Keratinocyte (primary cell): ENCODE data around the gene FXYD5. TPM values are rescaled to one million over a fixed set of nuclear protein-coding genes. Genes with fewer than 3 reads are reported as not detected.

ENCODE experiments used
- DNase-seq: peaks from one replicate; pipeline ENCODE4 v3.0.0-alpha.2; 2011; ENCODE audit warnings: low read depth, missing footprints, low spot score
- FAIRE-seq: peaks from 2 replicates; lab custom pipeline; 2011; peaks lifted over from hg19 to GRCh38; lab: Jason Lieb, UNC
- H2AFZ ChIP-seq: 2 replicates; pipeline ENCODE4 v1.6.0; 2012; ENCODE audit warnings: low read length, control low read depth, inconsistent platforms; ENCODE audit not compliant: control insufficient read depth
- H3K27ac ChIP-seq: 2 replicates; pipeline ENCODE4 v1.5.1; 2011; ENCODE audit warnings: low read length; ENCODE audit not compliant: control insufficient read depth, insufficient read depth
- H3K27me3 ChIP-seq: 3 replicates; pipeline ENCODE4 v1.6.0; 2011; ENCODE audit warnings: low read length; ENCODE audit not compliant: control insufficient read depth, insufficient read depth; ENCODE audit errors: extremely low read depth
- H3K36me3 ChIP-seq, 2 experiments: 2 replicates in 1 of 2; 3 replicates in 1 of 2; pipeline ENCODE4 v1.5.1; 2011; ENCODE audit warnings: low read length in 2 of 2, mild to moderate bottlenecking in 1 of 2; ENCODE audit not compliant: control insufficient read depth in 2 of 2, insufficient read depth in 2 of 2; ENCODE audit errors: extremely low read depth in 1 of 2
- H3K4me1 ChIP-seq: 3 replicates; pipeline ENCODE4 v1.5.1; 2011; ENCODE audit warnings: low read length; ENCODE audit not compliant: control insufficient read depth, insufficient read depth; ENCODE audit errors: extremely low read depth
- H3K4me2 ChIP-seq: 3 replicates; pipeline ENCODE4 v1.6.0; 2011; ENCODE audit warnings: low read depth, low read length; ENCODE audit not compliant: control insufficient read depth, insufficient read depth; ENCODE audit errors: extremely low read depth
- H3K4me3 ChIP-seq, 3 experiments: fragments of 200-600 bp in 1 of 3; sonication (generic) in 1 of 3; 2 replicates in 2 of 3; 3 replicates in 1 of 3; pipeline ENCODE4 v1.5.1; 2011 to 2016; ENCODE audit warnings: low read length in 3 of 3, mild to moderate bottlenecking in 3 of 3, control low read depth in 2 of 3, inconsistent platforms in 1 of 3, low read depth in 1 of 3, mixed read lengths in 1 of 3, mixed run types in 1 of 3, moderate library complexity in 1 of 3; ENCODE audit not compliant: control insufficient read depth in 2 of 3, insufficient read depth in 2 of 3; ENCODE audit errors: extremely low read depth in 1 of 3
- H3K79me2 ChIP-seq: 2 replicates; pipeline ENCODE4 v1.6.0; 2012; ENCODE audit warnings: low read length; ENCODE audit not compliant: control insufficient read depth, insufficient read depth
- H3K9ac ChIP-seq: 3 replicates; pipeline ENCODE4 v1.6.0; 2011; ENCODE audit warnings: low read length; ENCODE audit not compliant: control insufficient read depth, insufficient read depth; ENCODE audit errors: extremely low read depth
- H3K9me1 ChIP-seq: 3 replicates; pipeline ENCODE4 v1.6.0; 2011; ENCODE audit warnings: low read length; ENCODE audit not compliant: control insufficient read depth, insufficient read depth; ENCODE audit errors: extremely low read depth
- H3K9me3 ChIP-seq: 2 replicates; pipeline ENCODE4 v1.5.1; 2012; ENCODE audit warnings: low read depth, low read length; ENCODE audit not compliant: control insufficient read depth
- H4K20me1 ChIP-seq: 3 replicates; pipeline ENCODE4 v1.6.0; 2011; ENCODE audit warnings: low read length; ENCODE audit not compliant: control insufficient read depth, insufficient read depth; ENCODE audit errors: extremely low read depth
- CTCF ChIP-seq, 3 experiments: IDR thresholded peaks in 1 of 3; conservative IDR thresholded peaks in 1 of 3; optimal IDR thresholded peaks in 1 of 3; 2 replicates in 2 of 3; 3 replicates in 1 of 3; pipeline versions ENCODE3 to v1.5.1; 2011; ENCODE audit warnings: low read length in 3 of 3, mild to moderate bottlenecking in 3 of 3, moderate library complexity in 2 of 3, control low read depth in 1 of 3, inconsistent platforms in 1 of 3; ENCODE audit not compliant: insufficient read depth in 2 of 3; ENCODE audit errors: extremely low read depth in 1 of 3
- EZH2 ChIP-seq: IDR thresholded peaks from one replicate; pipeline ENCODE4 v1.6.1; 2012; ENCODE audit warnings: inconsistent platforms, mild to moderate bottlenecking, low read length, moderate library complexity
- dilution Hi-C: fragments of 300-500 bp; cut with MboI; formaldehyde crosslinking; loops from one replicate; pipeline ENCODE4 v1.7.0; 2020; ENCODE audit warnings: low sequenced_read_pairs; ENCODE audit not compliant: extremely low pct_ligation_motif_present
- polyA plus RNA-seq, 5 experiments: library from polyadenylated mRNA; depleted of rRNA in 3 of 5; stranded (reverse) in 3 of 5; stranded (forward) in 1 of 5; unstranded in 1 of 5; fragments of >200 nt; gene quantifications; 1 replicate in 1 of 5; 2 replicates in 3 of 5; 3 replicates in 1 of 5; pipeline versions ENCODE4 v1.2.1 to v1.2.3, GENCODE V29; 2011 to 2012; ENCODE audit warnings: missing spikeins in 2 of 5, low read depth in 1 of 5, low replicate concordance in 1 of 5

Gene FXYD5
- polyA plus RNA-seq, 1 donor (not counting 4 experiments of a cell fraction or from before 2014, with no cell fraction given): 122 TPM

GRCh38 chr19:35122687-35123551 lies 31.6 kb upstream of the FXYD5 start:
- peak overlapping the region; percentile 42 for H3K9ac ChIP-seq
- peak overlapping the region; percentile 76 for H3K4me2 ChIP-seq

DNA sequence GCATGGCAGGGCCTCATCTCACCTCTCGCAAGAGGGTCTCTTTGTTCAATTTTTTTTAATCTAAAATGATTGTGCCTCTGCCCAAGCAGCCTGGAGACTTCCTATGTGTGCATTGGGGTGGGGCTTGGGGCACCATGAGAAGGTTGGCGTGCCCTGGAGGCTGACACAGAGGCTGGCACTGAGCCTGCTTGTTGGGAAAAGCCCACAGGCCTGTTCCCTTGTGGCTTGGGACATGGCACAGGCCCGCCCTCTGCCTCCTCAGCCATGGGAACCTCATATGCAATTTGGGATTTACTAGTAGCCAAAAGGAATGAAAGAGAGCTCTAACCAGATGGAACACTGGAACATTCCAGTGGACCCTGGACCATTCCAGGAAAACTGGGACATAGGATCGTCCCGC lies 31.0 kb upstream of the FXYD5 start:
- no peaks in the 10 kb centered on the region for H4K20me1 ChIP-seq
- H3K36me3 ChIP-seq: peaks cover 7 to 19% of the 10 kb centered on the region in 2 experiments
- no peak overlapping the region for H2AFZ ChIP-seq
- no peaks in the 10 kb centered on the region for H3K9me1 ChIP-seq
- dilution Hi-C loops: no loop called here
- peak overlapping the region; percentile 76 for H3K4me2 ChIP-seq
- no peak for DNase-seq
- H3K4me1 ChIP-seq: peaks cover 81% of the 10 kb centered on the region
- H3K4me3 ChIP-seq: peak overlapping the region in 1 of 3 experiments; percentile 24
- no peak for TF ChIP-seq EZH2
- no peak for TF ChIP-seq CTCF (optimal IDR thresholded peaks at IDR 0.05 in 1 of 3, IDR thresholded peaks at IDR 0.05 in 1 of 3, conservative IDR thresholded peaks at IDR 0.05 in 1 of 3; ENCODE audit: extremely low read depth in 1 of 3, insufficient read depth in 2 of 3, low read length in 3 of 3)
- peak overlapping the region; percentile 83 for H3K27ac ChIP-seq
- peaks cover 12% of the 10 kb centered on the region for H3K79me2 ChIP-seq
- no peaks in the 10 kb centered on the region for H3K9me3 ChIP-seq
- no peaks in the 10 kb centered on the region for H3K27me3 ChIP-seq
- peak overlapping the region; percentile 69 for H3K9ac ChIP-seq
- FAIRE-seq: peak; percentile 87

More at GRCh38 chr19:35122687-35123551, 31.6 kb upstream of the FXYD5 start:
- Histone ChIP-seq H3K4me3 (peak overlapping the region in 2 of 3 experiments; percentile 24 to 40), H3K27ac (peak overlapping the region; percentile 83), H3K27me3 (no peaks in the 10 kb centered on the region), H4K20me1 (no peaks in the 10 kb centered on the region), H3K36me3 (peaks cover 7 to 19% of the 10 kb centered on the region in 2 experiments), H3K4me1 (peaks cover 82% of the 10 kb centered on the region), H3K9me1 (no peaks in the 10 kb centered on the region), H3K9me3 (no peaks in the 10 kb centered on the region), H2AFZ (no peak overlapping the region), H3K79me2 (peaks cover 16% of the 10 kb centered on the region)
- TF ChIP-seq CTCF (optimal IDR thresholded peaks at IDR 0.05 in 1 of 3, IDR thresholded peaks at IDR 0.05 in 1 of 3, conservative IDR thresholded peaks at IDR 0.05 in 1 of 3; ENCODE audit: extremely low read depth in 1 of 3, insufficient read depth in 2 of 3, low read length in 3 of 3): no peak
- TF ChIP-seq EZH2: no peak
- FAIRE-seq (peak; percentile 93), DNase-seq (peak; percentile 86)
- dilution Hi-C loops: no loop called here
